GM18507 (cell line): ENCODE results near the gene SNX14.
"Not testable (repeated sequence)": the region's sequence is repeated elsewhere in the genome, so short reads cannot be mapped to it uniquely, and the experiment has no call there.

Experiments used
- DNase-seq: peaks from one replicate; pipeline ENCODE4 v3.0.0; 2011; ENCODE audit warnings: low read depth; ENCODE audit not compliant: insufficient read length; ENCODE audit errors: extremely low spot score
- FAIRE-seq: peaks from 2 replicates; lab custom pipeline; 2011; peaks lifted over from hg19 to GRCh38; lab: Jason Lieb, UNC

Gene SNX14, protein sequence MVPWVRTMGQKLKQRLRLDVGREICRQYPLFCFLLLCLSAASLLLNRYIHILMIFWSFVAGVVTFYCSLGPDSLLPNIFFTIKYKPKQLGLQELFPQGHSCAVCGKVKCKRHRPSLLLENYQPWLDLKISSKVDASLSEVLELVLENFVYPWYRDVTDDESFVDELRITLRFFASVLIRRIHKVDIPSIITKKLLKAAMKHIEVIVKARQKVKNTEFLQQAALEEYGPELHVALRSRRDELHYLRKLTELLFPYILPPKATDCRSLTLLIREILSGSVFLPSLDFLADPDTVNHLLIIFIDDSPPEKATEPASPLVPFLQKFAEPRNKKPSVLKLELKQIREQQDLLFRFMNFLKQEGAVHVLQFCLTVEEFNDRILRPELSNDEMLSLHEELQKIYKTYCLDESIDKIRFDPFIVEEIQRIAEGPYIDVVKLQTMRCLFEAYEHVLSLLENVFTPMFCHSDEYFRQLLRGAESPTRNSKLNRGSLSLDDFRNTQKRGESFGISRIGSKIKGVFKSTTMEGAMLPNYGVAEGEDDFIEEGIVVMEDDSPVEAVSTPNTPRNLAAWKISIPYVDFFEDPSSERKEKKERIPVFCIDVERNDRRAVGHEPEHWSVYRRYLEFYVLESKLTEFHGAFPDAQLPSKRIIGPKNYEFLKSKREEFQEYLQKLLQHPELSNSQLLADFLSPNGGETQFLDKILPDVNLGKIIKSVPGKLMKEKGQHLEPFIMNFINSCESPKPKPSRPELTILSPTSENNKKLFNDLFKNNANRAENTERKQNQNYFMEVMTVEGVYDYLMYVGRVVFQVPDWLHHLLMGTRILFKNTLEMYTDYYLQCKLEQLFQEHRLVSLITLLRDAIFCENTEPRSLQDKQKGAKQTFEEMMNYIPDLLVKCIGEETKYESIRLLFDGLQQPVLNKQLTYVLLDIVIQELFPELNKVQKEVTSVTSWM

DNA sequence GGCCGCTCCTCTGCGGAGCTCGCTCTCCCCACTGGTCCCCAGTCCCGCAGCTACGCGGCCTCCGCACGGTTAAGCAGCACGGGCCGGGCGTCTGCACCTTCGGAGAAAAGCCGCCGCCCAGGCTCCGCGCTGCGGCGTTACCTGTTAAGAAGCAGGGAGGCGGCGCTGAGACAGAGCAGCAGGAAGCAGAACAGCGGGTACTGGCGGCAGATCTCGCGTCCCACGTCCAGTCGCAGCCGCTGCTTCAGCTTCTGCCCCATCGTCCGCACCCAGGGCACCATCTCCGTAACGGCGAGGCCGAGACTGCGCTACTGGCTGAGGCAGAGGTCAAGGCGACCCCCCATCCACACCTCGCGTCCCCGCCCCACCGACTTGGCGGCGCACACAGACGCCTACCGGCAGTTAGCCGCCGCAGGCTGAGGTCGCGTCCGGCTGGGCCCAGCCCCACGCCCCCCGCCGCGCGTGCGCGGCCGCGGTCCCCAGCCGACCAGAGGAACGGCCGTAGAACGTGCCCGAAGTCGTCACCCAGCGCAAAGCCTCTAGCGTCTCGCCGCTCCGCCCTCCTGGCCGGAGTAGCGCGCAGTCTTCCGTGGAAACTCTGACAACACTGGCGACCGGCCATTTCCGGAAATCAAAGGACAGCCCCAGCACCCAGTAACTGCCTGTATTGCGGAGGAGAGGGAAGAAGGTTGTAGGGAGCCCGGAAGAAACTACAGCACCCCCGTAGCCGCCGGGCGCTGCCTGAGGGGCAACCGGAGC lies at the start of gene SNX14:
SNX14 (minus strand) TSS at position 421 of the 759 bp plus-strand sequence; CDS start at position 281, 140 bp downstream.
- DNase-seq (peak; percentile 86), FAIRE-seq (peak; percentile 99)

DNA sequence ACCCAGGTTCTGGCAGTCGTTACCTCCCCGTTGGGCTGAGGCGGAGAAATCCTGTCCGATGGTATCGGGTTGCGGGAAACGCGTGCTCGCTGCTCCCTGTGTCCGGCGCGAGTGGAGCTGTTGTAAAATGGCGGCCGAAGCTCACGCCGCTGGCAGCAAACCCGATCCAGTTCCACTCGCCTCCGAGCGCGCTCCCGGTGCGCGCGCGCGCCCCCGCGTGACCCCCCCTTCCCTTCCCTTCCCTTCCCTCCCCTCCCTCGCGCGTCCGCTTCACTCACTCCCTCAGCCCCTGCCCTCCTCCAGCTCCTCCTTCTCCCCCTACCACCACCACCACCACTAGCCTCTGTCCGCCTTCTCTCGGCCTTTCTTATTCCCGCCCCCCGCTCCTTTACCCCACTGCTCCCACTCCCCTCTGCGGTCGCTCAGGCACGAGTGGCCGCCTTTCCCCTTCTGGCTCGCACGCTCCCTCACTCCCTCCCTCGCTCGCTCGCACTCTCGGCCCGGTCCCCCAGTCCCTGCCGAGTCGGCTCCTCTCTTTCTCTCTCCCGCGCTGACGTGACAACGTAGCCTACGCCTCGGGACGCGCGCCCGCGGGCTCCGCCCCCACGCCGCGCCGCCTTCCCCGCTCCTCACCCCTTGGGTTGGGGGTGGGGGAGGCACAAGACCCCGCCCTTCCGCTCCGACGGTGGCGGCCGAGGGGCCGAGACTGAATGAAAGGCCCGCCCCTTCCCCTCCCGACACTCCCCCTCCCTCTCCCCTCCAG lies 49.3 kb upstream of the SNX14 start, which contains the start of gene SYNCRIP:
SYNCRIP (minus strand) TSS at position 113 of the 763 bp plus-strand sequence. CDS start 1,447 bp downstream, outside the sequence.
- peak; percentile 76 for DNase-seq
- peak; percentile 96 for FAIRE-seq

DNA sequence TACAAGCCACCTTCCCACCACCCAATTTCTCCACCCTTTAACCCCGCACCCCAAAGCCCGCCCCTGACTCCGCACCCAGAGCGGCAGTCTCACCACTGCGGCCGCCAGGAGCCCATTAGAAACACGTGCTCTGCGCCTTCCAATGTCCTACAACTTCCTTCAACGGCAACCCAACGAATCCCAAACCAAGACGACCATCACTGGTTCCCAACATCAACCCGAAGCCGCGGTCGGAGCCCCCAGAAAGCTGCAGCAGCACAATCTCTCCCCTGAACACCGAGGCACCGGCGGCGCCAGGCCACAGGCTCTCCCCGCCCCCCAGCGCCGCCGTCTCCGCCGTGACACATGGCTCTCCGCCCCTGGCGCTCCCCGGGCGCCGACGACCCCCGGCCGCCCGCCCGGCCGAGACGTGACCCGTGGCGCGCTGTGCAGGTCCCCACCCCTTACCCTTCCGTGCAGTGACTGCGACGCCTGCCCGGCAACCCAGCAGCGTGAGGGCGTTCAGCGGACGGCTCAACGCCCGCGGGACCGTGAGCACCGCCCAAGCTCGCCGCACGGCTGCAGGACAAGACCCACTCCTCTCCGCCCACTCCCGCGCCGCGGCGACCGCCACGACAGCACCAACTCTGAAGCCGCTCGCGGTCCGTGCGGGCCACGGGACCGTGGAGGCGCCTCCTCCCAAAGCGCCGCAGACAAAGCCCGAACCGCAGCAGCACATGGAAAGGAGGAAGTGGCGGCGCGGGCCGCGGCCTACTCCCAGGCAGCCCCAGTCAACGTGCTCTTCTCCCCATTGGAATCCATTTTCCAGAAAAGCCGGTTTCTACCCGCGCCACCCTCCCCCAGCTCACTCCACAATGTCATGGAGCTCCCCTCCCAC lies 48.5 kb upstream of the SNX14 start:
- no peak for DNase-seq
- FAIRE-seq, result no peak

DNA sequence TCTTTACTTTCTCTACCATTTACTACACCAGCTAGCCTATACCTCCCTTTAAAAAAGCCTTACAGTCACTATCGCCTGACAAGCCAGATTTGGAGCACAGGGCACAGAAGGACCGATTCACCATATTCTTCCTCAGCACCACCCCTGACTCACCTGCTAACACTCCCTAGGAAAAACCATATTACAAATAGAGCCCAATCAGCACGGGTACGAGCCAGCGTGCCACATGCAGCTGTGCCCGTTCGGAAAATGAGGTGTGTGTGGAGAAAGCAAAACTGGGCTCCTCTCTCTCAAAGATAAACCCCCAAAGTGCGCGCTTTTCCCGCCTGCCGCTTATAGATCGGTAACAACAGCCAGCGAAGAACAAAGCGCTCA lies 47.9 kb upstream of the SNX14 start:
- FAIRE-seq (no peak), DNase-seq (no peak)

DNA sequence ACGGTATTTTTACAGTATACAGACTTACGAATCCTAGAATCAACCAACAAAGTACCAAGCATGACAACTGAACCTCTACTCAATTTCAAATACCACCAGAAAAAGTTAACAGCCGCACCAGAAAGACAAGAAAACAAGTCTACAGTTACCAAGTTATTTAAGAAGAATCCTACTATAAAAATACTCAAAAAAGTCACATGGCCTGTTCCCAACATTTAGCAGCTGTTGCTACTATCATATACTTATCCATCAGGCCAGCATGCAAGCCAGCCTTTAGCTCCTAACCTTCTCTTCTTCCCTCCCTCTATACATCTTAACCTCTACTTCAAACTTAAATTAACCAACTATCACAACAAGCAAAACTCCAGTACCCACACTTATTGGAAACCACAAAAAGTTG lies 47.2 kb upstream of the SNX14 start:
- no peak for FAIRE-seq
- DNase-seq, result no peak

DNA sequence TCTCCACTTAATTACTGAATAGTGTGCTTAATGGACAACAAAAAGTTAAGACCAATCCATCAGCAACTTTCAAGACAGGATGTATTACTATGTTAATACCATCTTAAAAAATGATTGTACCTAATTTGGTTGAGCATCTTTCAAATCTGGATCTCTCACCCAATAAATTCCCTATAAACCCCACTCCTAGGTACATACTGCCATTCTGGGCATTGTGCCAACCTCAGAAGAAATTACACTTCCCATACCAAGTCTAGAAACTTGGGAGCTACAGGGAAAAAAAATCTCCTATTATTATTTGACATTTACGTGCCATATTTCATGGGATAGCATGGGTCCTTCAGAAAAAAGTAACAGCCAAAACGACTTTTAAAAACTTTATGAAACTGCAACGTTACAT lies 43.9 kb upstream of the SNX14 start:
- FAIRE-seq (no peak), DNase-seq (no peak)

DNA sequence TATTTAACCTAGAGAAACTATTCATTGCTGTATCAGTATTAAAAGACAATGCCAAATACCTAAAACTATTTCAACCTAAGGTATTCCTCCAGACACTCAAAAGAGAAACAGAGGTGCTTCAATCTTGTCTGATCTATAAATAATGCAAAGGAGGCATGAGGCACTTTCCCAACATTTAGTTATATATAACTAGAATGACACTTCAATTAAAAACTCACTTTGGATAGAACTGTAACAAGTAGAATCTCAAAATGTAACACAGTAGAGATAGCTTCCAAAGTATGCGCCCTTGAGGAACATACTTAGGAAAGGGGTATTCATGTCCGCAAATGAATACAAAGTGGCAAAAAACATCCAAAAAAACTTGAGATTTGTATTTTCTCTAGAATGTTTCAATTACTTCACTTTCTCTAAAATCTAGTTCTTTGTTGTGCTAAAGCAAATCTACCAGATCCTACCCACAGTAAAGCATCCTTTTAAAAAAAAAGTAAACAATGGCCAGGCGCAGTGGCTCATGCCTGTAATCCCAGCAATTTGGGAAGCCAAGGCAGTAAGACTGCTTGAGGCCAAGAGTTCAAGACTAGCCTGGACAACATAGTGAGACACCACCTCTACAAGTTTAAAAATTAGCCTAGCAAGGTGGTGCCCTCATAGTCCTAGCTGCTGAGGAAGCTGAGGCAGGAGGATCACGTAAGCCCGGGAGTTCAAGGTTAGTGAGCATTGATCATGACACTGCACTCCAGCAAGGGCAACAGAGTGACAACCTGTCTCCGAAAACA lies 38.7 kb upstream of the SNX14 start:
- DNase-seq (no peak), FAIRE-seq (no peak)

DNA sequence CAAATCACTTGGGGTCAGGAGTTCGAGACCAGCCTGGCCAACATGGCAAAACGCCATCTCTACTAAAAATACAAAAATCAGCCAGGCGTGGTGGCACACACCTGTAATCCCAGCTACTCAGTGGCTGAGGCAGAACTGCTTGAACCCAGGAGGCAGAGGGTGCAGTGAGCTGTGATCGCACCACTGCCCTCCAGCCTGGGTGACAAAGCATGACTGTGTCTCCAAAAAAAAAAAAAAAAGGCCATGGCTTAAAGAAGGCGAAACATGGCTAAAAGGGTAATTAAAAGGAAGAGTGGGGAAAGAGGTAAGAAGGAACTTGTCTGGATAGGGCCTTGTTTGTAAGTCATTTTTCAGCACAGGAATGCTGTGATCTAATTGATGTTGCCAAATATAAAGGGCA lies 37.5 kb upstream of the SNX14 start:
- DNase-seq, FAIRE-seq: not testable (repeated sequence)

DNA sequence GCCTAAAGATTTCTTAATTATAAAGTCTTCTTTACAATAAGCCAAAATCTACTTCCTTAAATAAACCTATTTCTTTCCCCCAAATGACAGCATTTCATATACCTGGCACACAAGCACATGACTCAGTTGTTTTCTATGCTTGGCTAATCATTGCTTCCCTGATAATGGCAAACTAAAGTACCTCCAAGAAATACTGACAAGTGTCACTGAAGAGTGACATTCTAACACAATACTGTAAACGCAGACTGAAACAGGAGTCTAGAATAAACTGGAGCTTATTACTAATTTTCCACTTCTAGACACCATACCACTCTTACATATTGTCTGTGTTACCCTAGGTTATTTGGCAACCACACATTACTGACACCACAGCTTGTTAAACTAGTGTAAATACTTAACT lies 34.7 kb upstream of the SNX14 start:
- DNase-seq, result no peak
- no peak for FAIRE-seq

DNA sequence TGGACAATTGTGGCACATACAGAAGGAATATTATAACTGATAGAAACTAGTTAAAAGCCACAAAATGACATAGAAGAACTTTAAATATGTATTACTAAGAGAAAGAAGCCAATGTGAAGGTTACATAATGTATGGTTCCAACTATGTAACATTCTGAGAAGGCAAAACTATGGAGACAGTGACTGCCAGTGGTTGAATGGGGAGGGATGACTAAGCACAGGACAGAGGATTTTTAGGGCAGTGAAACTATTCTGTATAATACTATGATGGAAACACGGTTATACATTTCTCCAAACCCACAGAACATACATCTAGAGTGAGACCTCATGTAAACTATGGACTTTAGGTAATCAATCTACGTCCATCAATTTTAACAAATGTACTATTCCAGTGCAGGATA lies 26.6 kb upstream of the SNX14 start:
- DNase-seq, result no peak
- FAIRE-seq, result no peak

DNA sequence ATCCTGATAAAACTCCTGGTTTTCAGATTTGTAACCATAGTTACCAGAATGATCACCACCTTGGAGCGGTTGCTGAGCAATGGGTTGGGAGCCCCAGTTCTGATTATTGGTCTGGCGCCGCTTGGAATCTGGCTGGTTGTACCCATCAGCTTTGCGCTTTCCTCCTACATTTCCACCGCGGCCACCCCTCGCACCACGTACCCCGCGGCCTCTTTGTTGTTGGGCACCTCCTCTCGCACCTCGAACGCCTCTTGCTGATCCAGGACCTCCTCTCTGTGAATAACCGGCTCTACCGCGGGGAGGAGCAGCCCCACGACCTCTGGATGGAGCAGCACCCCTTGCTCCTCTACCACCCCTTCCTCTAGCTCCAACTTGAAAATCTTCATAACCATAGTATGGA lies 21.1 kb upstream of the SNX14 start:
- FAIRE-seq (no peak), DNase-seq (no peak)

DNA sequence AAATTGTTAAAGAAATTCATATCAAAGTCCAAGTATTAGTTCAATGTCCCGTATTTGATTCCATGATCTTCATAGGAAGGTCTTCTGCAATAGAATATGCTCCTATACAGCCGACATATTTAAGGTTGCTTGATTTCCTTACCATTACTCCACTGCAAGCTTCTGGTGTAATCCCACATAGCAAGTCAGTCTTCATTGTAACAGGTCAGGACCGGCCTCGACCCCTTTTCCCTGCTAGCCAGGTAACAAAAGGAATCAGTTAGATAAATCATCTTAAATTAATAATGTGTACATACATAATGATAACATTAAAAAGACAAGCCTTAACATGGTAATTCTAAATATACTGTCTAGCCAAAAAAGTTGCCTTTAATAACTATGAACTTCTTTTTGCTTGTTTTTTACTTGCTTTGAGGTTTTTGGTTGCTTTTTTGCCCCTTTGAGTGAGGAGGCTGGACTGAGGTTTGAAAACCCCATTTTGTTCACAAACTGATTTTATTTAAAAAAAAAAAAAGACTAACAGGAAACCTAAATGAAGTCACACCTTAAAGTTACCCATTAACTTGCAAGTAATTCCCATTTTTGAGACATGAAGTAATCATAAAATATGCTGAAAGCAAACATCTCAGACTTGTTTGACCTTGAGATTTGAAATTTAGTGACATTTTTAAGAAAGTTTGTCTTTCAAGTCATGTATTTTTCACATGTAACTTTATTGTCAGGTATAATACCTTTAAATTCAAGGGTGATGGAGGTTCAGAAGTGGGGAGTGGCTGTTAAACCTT lies 19.2 kb upstream of the SNX14 start:
- no peak for FAIRE-seq
- no peak for DNase-seq

DNA sequence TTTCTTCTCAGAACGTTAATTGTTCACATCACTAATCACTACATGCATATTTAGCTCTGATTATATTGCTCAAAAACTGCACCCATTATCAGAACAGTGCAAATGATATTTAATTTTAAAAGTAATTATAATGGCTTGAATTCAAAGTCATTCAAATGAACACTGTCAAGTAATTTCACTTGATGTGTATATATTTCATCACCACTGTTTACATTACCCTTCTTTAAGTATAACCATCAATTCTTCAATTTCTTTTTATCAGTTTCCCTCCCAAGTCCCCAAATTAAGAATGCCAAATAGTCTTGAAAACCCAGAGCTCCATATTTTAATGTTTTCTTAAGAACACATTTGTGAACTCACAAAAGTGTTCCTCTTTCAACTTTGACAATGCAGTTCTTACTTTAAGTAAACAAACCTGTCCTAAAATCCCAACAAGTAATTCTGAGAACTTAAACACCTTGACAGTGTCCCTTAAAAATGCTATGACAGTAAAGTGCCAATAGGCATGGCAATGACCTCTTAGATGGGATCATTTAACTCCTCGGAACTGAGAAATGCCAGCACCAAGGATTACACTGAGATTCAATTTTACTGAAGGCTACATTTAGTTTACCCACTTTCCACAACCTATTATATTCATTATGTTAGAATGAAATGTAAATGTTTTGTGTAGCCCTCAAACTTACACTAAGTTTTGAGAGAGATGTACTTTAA lies 16.7 kb upstream of the SNX14 start:
- DNase-seq (no peak), FAIRE-seq (no peak)

DNA sequence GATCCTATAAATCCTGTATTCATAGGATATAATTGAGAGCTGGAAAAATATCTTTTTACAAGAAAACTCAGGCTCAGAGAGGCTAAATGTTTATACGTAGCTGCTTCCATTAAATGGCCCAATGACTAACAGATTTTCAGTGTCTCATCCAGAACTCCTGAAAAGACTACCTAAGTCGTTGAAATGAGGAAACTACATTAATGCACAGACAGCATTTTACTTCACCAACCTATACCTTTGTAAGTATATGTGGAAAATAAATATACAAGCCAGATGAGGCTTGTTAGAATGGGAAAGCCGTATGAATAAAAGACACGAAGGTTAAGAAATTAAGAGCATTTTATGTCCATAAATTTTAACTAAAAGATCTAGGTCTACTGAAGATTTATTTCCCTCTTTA lies 8.4 kb upstream of the SNX14 start:
- DNase-seq (no peak), FAIRE-seq (no peak)

DNA sequence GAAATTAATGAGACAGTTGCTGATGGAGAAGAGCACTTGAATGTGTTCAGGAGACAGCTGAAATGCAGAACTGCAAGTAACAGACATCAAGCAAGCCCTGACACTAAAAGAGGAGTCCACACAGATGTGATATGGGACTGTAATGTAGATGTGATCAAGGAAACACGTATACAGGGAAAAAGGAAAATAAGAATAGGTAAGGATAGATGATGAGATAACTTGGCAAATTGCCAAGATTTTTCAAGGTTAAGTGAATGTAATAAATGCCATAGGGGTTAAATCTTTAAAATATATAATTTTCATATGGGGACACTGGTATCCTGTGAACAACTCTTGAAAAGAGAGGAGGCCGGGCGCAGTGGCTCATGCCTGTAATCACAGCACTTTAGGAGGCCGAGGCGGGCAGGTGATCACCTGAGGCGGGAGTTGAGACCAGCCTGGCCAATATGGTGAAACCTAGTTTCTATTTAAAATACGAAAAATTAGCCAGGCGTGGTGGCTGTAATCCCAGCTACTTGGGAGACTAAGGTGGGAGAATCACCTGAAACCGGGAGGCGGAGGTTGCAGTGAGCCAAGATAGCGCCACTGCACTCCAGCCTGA lies 7.2 kb upstream of the SNX14 start:
- FAIRE-seq, result no peak

More for the DNA sequence above, 7.2 kb upstream of the SNX14 start:
- no peak for DNase-seq
